ENCODE results near the gene KIF2A. TPM values are rescaled to one million over a fixed set of nuclear protein-coding genes. Genes with fewer than 3 reads are reported as not detected.

The KIF2A gene
- total and polyA plus RNA-seq, 7 donors, result 1.4 to 10.6 (median 8.4) TPM

DNA sequence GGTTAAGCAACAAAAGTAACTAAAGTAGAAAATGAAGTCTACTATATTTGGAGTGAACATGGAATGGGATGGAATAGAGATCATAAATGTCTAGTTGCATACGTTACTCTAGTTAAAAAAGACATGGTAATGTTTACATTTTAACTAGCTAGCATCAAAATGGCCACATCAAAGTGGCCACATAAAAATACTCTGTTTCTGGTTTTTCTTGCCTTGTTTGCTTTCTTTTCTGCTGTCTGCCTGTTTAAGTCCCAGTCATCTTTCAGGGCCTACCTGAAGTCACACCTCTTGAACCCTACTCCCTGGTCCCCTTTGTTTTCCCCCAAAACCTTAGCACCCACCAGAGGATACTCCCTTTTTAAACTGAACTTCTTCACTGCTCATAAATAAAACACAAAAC is 6.4 kb upstream of the KIF2A start:
- intact Hi-C loops (cut with DNase I), result no loop called here

GRCh38 chr5:62305358-62305714 is 670 bp upstream of the KIF2A start:
- H3K4me1 ChIP-seq, result no peaks in the 10 kb centered on the region
- no peaks in the 10 kb centered on the region for H3K9me3 ChIP-seq
- no peaks in the 10 kb centered on the region for H3K36me3 ChIP-seq (ENCODE audit: insufficient read depth in 1 of 2, low read depth in 1 of 2)
- TF ChIP-seq, protein P1, sequence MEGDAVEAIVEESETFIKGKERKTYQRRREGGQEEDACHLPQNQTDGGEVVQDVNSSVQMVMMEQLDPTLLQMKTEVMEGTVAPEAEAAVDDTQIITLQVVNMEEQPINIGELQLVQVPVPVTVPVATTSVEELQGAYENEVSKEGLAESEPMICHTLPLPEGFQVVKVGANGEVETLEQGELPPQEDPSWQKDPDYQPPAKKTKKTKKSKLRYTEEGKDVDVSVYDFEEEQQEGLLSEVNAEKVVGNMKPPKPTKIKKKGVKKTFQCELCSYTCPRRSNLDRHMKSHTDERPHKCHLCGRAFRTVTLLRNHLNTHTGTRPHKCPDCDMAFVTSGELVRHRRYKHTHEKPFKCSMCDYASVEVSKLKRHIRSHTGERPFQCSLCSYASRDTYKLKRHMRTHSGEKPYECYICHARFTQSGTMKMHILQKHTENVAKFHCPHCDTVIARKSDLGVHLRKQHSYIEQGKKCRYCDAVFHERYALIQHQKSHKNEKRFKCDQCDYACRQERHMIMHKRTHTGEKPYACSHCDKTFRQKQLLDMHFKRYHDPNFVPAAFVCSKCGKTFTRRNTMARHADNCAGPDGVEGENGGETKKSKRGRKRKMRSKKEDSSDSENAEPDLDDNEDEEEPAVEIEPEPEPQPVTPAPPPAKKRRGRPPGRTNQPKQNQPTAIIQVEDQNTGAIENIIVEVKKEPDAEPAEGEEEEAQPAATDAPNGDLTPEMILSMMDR (IDR thresholded peaks at IDR 0.05), result no peak
- H3K4me3 ChIP-seq, result peak overlapping the region; percentile 93
- H3K27ac ChIP-seq, result peak overlapping the region; percentile 82
- ATAC-seq (no peak), DNase-seq (no peak)
- 38 to 42% (median 39%) methylated on average over 4 of the region's 4 CpGs for WGBS, 3 donors
- H3K27me3 ChIP-seq (ENCODE audit: insufficient read depth in 3 of 3, low read length in 2 of 3), result no peaks in the 10 kb centered on the region
- intact Hi-C loops (cut with DNase I), result loop anchor here in 1 of 2 donors (5.0 to 10.0 kb wide), 2 partner anchors 42 to 99 kb away; partner anchors contain the start of gene DIMT1

More for the DNA sequence above, 6.4 kb upstream of the KIF2A start:
- Histone ChIP-seq H3K36me3 (ENCODE audit: insufficient read depth in 1 of 2, low read depth in 1 of 2) (no peaks in the 10 kb centered on the region), H3K27ac (no peak overlapping the region), H3K9me3 (no peaks in the 10 kb centered on the region), H3K4me3 (no peak overlapping the region), H3K4me1 (no peaks in the 10 kb centered on the region), H3K27me3 (ENCODE audit: insufficient read depth in 3 of 3, low read length in 2 of 3) (no peaks in the 10 kb centered on the region)
- TF ChIP-seq, protein P1 (IDR thresholded peaks at IDR 0.05), result no peak
- no peak for ATAC-seq
- no peak for DNase-seq
- 94 to 97% (median 96%) methylated on average over 1 of the region's 1 CpG for WGBS, 3 donors

DNA sequence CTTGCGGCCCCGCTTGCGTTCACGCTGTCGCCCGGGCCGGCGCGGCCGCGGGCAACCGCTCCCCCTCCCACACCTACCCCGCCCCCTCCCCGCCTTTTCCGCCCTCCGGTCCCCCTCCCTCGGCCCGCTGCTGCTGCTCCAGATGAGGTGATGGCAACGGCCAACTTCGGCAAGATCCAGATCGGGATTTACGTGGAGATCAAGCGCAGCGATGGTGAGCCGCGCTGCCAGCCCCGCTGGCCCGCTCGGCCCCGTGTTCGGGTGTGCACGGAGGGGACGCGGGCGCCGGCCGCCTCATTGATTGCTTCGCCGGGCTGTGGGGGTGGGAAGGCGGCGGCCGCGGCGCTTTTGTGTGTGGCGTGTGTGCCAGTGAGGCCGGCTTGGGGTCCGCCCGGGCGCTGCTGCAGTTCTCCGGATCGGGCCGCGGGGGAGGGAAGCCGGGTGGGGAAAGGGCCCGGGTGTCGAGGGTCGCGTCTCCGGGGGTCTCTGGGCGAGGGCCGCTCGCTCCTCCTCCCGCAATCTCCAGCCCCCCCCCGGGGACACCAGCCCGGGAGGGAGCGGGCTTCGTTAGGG is 403 bp downstream of the KIF2A start:
- intact Hi-C loops (cut with DNase I), result loop anchor here in 1 of 2 donors (5.0 to 10.0 kb wide), 2 partner anchors 41 to 98 kb away; partner anchors contain the start of gene DIMT1
- H3K27ac ChIP-seq, result peak overlapping the region; percentile 82
- H3K9me3 ChIP-seq, result no peaks in the 10 kb centered on the region
- 0 to 1% (median 0%) methylated on average over 38 to 67 of the region's 67 CpGs for WGBS, 3 donors
- no peak for DNase-seq
- no peaks in the 10 kb centered on the region for H3K4me1 ChIP-seq
- TF ChIP-seq, protein P1 (IDR thresholded peaks at IDR 0.05), result no peak
- peak; percentile 25 to 72 (median 64) for ATAC-seq
- H3K36me3 ChIP-seq (ENCODE audit: insufficient read depth in 1 of 2, low read depth in 1 of 2), result no peaks in the 10 kb centered on the region
- H3K27me3 ChIP-seq (ENCODE audit: insufficient read depth in 3 of 3, low read length in 2 of 3), result no peaks in the 10 kb centered on the region
- peak overlapping the region; percentile 93 for H3K4me3 ChIP-seq

DNA sequence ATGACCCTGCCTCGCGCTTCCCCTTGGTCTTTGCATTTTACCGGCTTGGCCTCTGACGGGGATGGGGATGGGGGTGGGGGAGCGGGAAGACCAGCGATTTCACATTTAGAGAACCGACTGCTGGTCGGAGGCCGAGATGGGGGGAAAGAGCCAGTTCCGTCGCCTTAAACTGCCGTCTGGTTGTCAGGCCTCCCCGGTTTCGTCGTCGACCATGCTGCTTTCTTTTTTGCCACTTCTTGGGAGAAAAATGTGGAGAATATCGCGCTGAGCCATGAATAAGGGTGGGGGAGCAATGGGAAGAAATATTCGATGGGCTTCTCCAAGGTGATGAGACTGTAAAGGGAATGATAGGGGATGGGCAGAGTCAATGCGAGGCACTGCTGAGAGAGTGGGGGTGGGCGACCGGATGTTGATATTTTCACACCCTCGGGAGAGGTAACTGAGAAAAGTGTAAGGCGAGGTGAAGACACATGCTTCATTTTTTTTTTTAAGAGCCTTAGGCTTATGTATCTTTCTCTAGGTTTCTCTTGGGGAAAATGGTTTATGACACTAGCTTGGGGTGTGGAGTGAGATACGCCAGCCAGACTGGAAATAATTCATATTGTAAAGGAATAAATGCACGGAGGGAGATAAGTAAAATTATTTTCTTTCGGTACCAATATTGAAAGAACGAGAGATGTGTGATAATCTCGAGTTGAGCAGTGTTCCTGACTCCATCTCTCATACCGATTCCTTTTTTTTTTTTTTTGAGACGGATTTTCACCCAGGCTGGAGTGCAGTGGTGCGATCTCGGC is 1.1 kb downstream of the KIF2A start:
- H3K27me3 ChIP-seq (ENCODE audit: insufficient read depth in 3 of 3, low read length in 2 of 3), result no peaks in the 10 kb centered on the region
- intact Hi-C loops (cut with DNase I), result loop anchor here in 1 of 2 donors (5.0 to 10.0 kb wide), 2 partner anchors 40 to 98 kb away; partner anchors contain the start of gene DIMT1
- no peaks in the 10 kb centered on the region for H3K9me3 ChIP-seq
- peak overlapping the region; percentile 93 for H3K4me3 ChIP-seq
- peak overlapping the region; percentile 82 for H3K27ac ChIP-seq
- WGBS, 3 donors, result 4 to 10% (median 5%) methylated on average over 33 of the region's 33 CpGs
- no peaks in the 10 kb centered on the region for H3K36me3 ChIP-seq (ENCODE audit: insufficient read depth in 1 of 2, low read depth in 1 of 2)
- TF ChIP-seq, protein P1 (IDR thresholded peaks at IDR 0.05), result no peak
- peak in 3 of 4 donors; percentile 9 to 34 (median 12) for ATAC-seq
- DNase-seq, result peak in 1 of 2 donors; percentile 42
- H3K4me1 ChIP-seq, result no peaks in the 10 kb centered on the region
